Naive B cell (primary cell): ENCODE results near the gene RBL2. TPM values are rescaled to one million over a fixed set of nuclear protein-coding genes. Genes with fewer than 3 reads are reported as not detected.
A peak's percentile ranks its signal among the peaks of the same experiment; 100 is the strongest.
"Not testable (repeated sequence)": the region's sequence is repeated elsewhere in the genome, so short reads cannot be mapped to it uniquely, and the experiment has no call there.

Source experiments
- ATAC-seq, 2 donors: fragments of 150-1000 bp; cut with Tn5 transposase; 2 replicates each; pipeline ENCODE4 v1.10.0; 2021; ENCODE audit warnings: low read depth in 2 of 2, mild to moderate bottlenecking in 2 of 2, moderate library complexity in 2 of 2
- DNase-seq: peaks from one replicate; pipeline ENCODE4 v3.0.0; 2022
- H3K27ac Mint-ChIP-seq, 6 donors: one replicate each; pipeline ENCODE4 v1.8.0; 2020 to 2022; ENCODE audit warnings: mild to moderate bottlenecking in 6 of 6, mixed read lengths in 6 of 6, moderate library complexity in 5 of 6, inconsistent platforms in 2 of 6
- H3K27me3 Mint-ChIP-seq, 3 donors: one replicate each; pipeline ENCODE4 v1.8.0; 2021 to 2022; ENCODE audit warnings: mixed read lengths in 3 of 3, mild to moderate bottlenecking in 1 of 3
- H3K36me3 Mint-ChIP-seq, 2 donors: one replicate each; pipeline ENCODE4 v1.8.0; 2020 to 2022; ENCODE audit warnings: mixed read lengths in 2 of 2, inconsistent platforms in 1 of 2, mild to moderate bottlenecking in 1 of 2
- H3K4me1 Mint-ChIP-seq, 3 donors: one replicate each; pipeline ENCODE4 v1.8.0; 2020 to 2022; ENCODE audit warnings: mixed read lengths in 3 of 3, inconsistent platforms in 1 of 3, mild to moderate bottlenecking in 1 of 3, moderate library complexity in 1 of 3
- H3K4me3 Mint-ChIP-seq, 8 donors: one replicate each; pipeline ENCODE4 v1.8.0; 2020 to 2022; ENCODE audit warnings: mild to moderate bottlenecking in 8 of 8, mixed read lengths in 8 of 8, moderate library complexity in 8 of 8, inconsistent platforms in 2 of 8
- H3K9me3 Mint-ChIP-seq, 7 donors: one replicate each; pipeline ENCODE4 v1.8.0; 2020 to 2022; ENCODE audit warnings: mixed read lengths in 7 of 7, mild to moderate bottlenecking in 5 of 7, inconsistent platforms in 2 of 7, moderate library complexity in 1 of 7
- polyA plus RNA-seq, 6 donors: library from polyadenylated mRNA; unstranded; fragments of 300-500 nt; fragmentation: Illumina TruSeq; gene quantifications; one replicate each; pipeline ENCODE4 v1.2.3, GENCODE V29; 2021; ENCODE audit warnings: low read depth in 6 of 6

RBL2 gene
- polyA plus RNA-seq, result 100 to 1,000 TPM; 108 to 165 (median 121) TPM

- H3K36me3 Mint-ChIP-seq, result no peaks in the 10 kb centered on the region
- H3K27me3 Mint-ChIP-seq, result peaks cover 2 to 10% (median 4%) of the 10 kb centered on the region in 3 donors
- no peaks in the 10 kb centered on the region for H3K9me3 Mint-ChIP-seq
- peak within 1 kb of the TSS; percentile 94 to 99 (median 98) for H3K4me3 Mint-ChIP-seq
- ATAC-seq, result peak; percentile 69 to 74
- peak; percentile 81 for DNase-seq
- H3K4me1 Mint-ChIP-seq, result peaks cover 8 to 36% (median 24%) of the 10 kb centered on the region in 3 donors
- H3K27ac Mint-ChIP-seq, result peak within 1 kb of the TSS; percentile 87 to 98 (median 96)
Measured at GRCh38 chr16:53434377-53435065, at the start of gene RBL2. Gene RBL2 (plus strand): TSS chr16:53434471. CDS start chr16:53434557, 86 bp downstream.

- not testable (repeated sequence) for ATAC-seq, DNase-seq, H3K4me3 Mint-ChIP-seq, H3K4me1 Mint-ChIP-seq, H3K27ac Mint-ChIP-seq
- Mint-ChIP-seq H3K36me3 (peaks cover 0 to 15% of the 10 kb centered on the region in 2 donors), H3K9me3 (peaks cover 0 to 35% (median 26%) of the 10 kb centered on the region in 7 donors), H3K27me3 (peaks cover 21 to 48% (median 33%) of the 10 kb centered on the region in 3 donors)
Measured at GRCh38 chr16:53384610-53385009, 49.7 kb upstream of the RBL2 start.

- no peak overlapping the region for H3K4me3 Mint-ChIP-seq
- DNase-seq (no peak), ATAC-seq (no peak)
- no peaks in the 10 kb centered on the region for H3K27me3 Mint-ChIP-seq
- no peaks in the 10 kb centered on the region for H3K36me3 Mint-ChIP-seq
- no peaks in the 10 kb centered on the region for H3K9me3 Mint-ChIP-seq
- peak overlapping the region in 1 of 6 donors; percentile 7 for H3K27ac Mint-ChIP-seq
- H3K4me1 Mint-ChIP-seq, result no peaks in the 10 kb centered on the region
Measured at GRCh38 chr16:53404959-53405358, 29.3 kb upstream of the RBL2 start.

GRCh38 chr16:53412549-53412948 is 21.7 kb upstream of the RBL2 start:
- Mint-ChIP-seq H3K9me3 (peaks cover 3 to 8% (median 5%) of the 10 kb centered on the region in 7 donors), H3K27me3 (peaks cover 22 to 24% (median 22%) of the 10 kb centered on the region in 3 donors), H3K4me1 (peaks cover 0 to 4% (median 0%) of the 10 kb centered on the region in 3 donors), H3K36me3 (peaks cover 6 to 8% of the 10 kb centered on the region in 2 donors), H3K4me3 (no peak overlapping the region), H3K27ac (no peak overlapping the region)
- DNase-seq (no peak), ATAC-seq (no peak)

GRCh38 chr16:53413864-53414263 is 20.4 kb upstream of the RBL2 start:
- H3K9me3 Mint-ChIP-seq, result peaks cover 3 to 8% (median 5%) of the 10 kb centered on the region in 7 donors
- peaks cover 23 to 34% (median 29%) of the 10 kb centered on the region in 3 donors for H3K27me3 Mint-ChIP-seq
- peaks cover 6 to 8% of the 10 kb centered on the region in 2 donors for H3K36me3 Mint-ChIP-seq
- H3K4me1 Mint-ChIP-seq, result peaks cover 0 to 4% (median 0%) of the 10 kb centered on the region in 3 donors
- ATAC-seq (no peak), DNase-seq (no peak)
- H3K27ac Mint-ChIP-seq, result no peak overlapping the region
- H3K4me3 Mint-ChIP-seq, result no peak overlapping the region

- peaks cover 0 to 4% (median 0%) of the 10 kb centered on the region in 3 donors for H3K4me1 Mint-ChIP-seq
- DNase-seq (no peak), ATAC-seq (no peak)
- no peak overlapping the region for H3K27ac Mint-ChIP-seq
- H3K36me3 Mint-ChIP-seq, result peaks cover 6 to 8% of the 10 kb centered on the region in 2 donors
- peaks cover 23 to 34% (median 29%) of the 10 kb centered on the region in 3 donors for H3K27me3 Mint-ChIP-seq
- H3K4me3 Mint-ChIP-seq, result no peak overlapping the region
- peaks cover 3 to 8% (median 5%) of the 10 kb centered on the region in 7 donors for H3K9me3 Mint-ChIP-seq
Measured at GRCh38 chr16:53414381-53414780, 19.9 kb upstream of the RBL2 start.

GRCh38 chr16:53415504-53415903 is 18.8 kb upstream of the RBL2 start:
- H3K9me3 Mint-ChIP-seq, result peaks cover 3 to 9% (median 6%) of the 10 kb centered on the region in 7 donors
- peaks cover 6 to 8% of the 10 kb centered on the region in 2 donors for H3K36me3 Mint-ChIP-seq
- H3K27me3 Mint-ChIP-seq, result peaks cover 27 to 34% (median 34%) of the 10 kb centered on the region in 3 donors
- H3K4me3 Mint-ChIP-seq, result no peak overlapping the region
- DNase-seq (no peak), ATAC-seq (no peak)
- peaks cover 0 to 4% (median 0%) of the 10 kb centered on the region in 3 donors for H3K4me1 Mint-ChIP-seq
- no peak overlapping the region for H3K27ac Mint-ChIP-seq

GRCh38 chr16:53417011-53417410 is 17.3 kb upstream of the RBL2 start:
- H3K27ac Mint-ChIP-seq, result no peak overlapping the region
- peak overlapping the region in 1 of 8 donors; percentile 32 for H3K4me3 Mint-ChIP-seq
- no peak for ATAC-seq
- peaks cover 0 to 7% (median 0%) of the 10 kb centered on the region in 7 donors for H3K9me3 Mint-ChIP-seq
- H3K4me1 Mint-ChIP-seq, result no peaks in the 10 kb centered on the region
- DNase-seq, result no peak
- H3K36me3 Mint-ChIP-seq, result no peaks in the 10 kb centered on the region
- peaks cover 21 to 27% (median 27%) of the 10 kb centered on the region in 3 donors for H3K27me3 Mint-ChIP-seq

GRCh38 chr16:53417976-53418375 is 16.3 kb upstream of the RBL2 start:
- Mint-ChIP-seq H3K36me3 (no peaks in the 10 kb centered on the region), H3K27ac (no peak overlapping the region), H3K4me3 (no peak overlapping the region), H3K4me1 (no peaks in the 10 kb centered on the region), H3K27me3 (peaks cover 21 to 27% (median 27%) of the 10 kb centered on the region in 3 donors), H3K9me3 (peaks cover 0 to 8% (median 0%) of the 10 kb centered on the region in 7 donors)
- ATAC-seq (no peak), DNase-seq (no peak)

GRCh38 chr16:53419383-53419709 is 14.9 kb upstream of the RBL2 start:
- not testable (repeated sequence) for H3K4me3 Mint-ChIP-seq, H3K27ac Mint-ChIP-seq, ATAC-seq

GRCh38 chr16:53421248-53421647 is 13.0 kb upstream of the RBL2 start:
- DNase-seq (no peak), ATAC-seq (no peak)
- peaks cover 11 to 27% (median 25%) of the 10 kb centered on the region in 3 donors for H3K27me3 Mint-ChIP-seq
- no peak overlapping the region for H3K4me3 Mint-ChIP-seq
- no peaks in the 10 kb centered on the region for H3K4me1 Mint-ChIP-seq
- no peak overlapping the region for H3K27ac Mint-ChIP-seq
- H3K9me3 Mint-ChIP-seq, result peaks cover 0 to 23% (median 14%) of the 10 kb centered on the region in 7 donors
- peaks cover 0 to 8% of the 10 kb centered on the region in 2 donors for H3K36me3 Mint-ChIP-seq

More at GRCh38 chr16:53419383-53419709, 14.9 kb upstream of the RBL2 start:
- not testable (repeated sequence) for H3K36me3 Mint-ChIP-seq, H3K4me1 Mint-ChIP-seq, DNase-seq
- Mint-ChIP-seq H3K27me3 (peaks cover 18 to 27% (median 27%) of the 10 kb centered on the region in 3 donors), H3K9me3 (peaks cover 0 to 16% (median 8%) of the 10 kb centered on the region in 7 donors)

- peaks cover 9 to 28% (median 24%) of the 10 kb centered on the region in 3 donors for H3K27me3 Mint-ChIP-seq
- H3K36me3 Mint-ChIP-seq, H3K4me1 Mint-ChIP-seq, ATAC-seq, DNase-seq, H3K4me3 Mint-ChIP-seq, H3K27ac Mint-ChIP-seq: not testable (repeated sequence)
- H3K9me3 Mint-ChIP-seq, result peaks cover 0 to 21% (median 14%) of the 10 kb centered on the region in 7 donors
Measured at GRCh38 chr16:53423968-53424367, 10.3 kb upstream of the RBL2 start.

GRCh38 chr16:53428681-53429080 is 5.6 kb upstream of the RBL2 start:
- H3K27ac Mint-ChIP-seq, result no peak overlapping the region
- DNase-seq, result no peak
- H3K9me3 Mint-ChIP-seq, result peaks cover 0 to 19% (median 8%) of the 10 kb centered on the region in 7 donors
- H3K4me1 Mint-ChIP-seq, result peaks cover 0 to 3% (median 2%) of the 10 kb centered on the region in 3 donors
- H3K4me3 Mint-ChIP-seq, result peak overlapping the region in 1 of 8 donors; percentile 7
- ATAC-seq, result no peak
- peaks cover 20 to 32% (median 30%) of the 10 kb centered on the region in 3 donors for H3K27me3 Mint-ChIP-seq
- peaks cover 0 to 8% of the 10 kb centered on the region in 2 donors for H3K36me3 Mint-ChIP-seq
